Lower leg skin (tissue), 3 donors: ENCODE measurements around the gene EIF1AD.

Source experiments
- CTCF ChIP-seq, 3 donors: fragments of 450-650 bp; IDR thresholded peaks; one replicate each; pipeline ENCODE4 v1.5.1; 2016; ENCODE audit warnings: antibody characterized with exemption in 3 of 3, mild to moderate bottlenecking in 3 of 3, moderate library complexity in 2 of 3
- POLR2A ChIP-seq, 2 donors: fragments of 450-650 bp; IDR thresholded peaks; one replicate each; pipeline ENCODE4 v1.6.1; 2016 to 2017; ENCODE audit warnings: antibody characterized with exemption in 2 of 2, mild to moderate bottlenecking in 1 of 2, moderate library complexity in 1 of 2

- no peak for TF ChIP-seq CTCF (IDR thresholded peaks at IDR 0.05)
- TF ChIP-seq POLR2A (IDR thresholded peaks at IDR 0.05) = no peak
Measured at GRCh38 chr11:66006891-66007176, 4.9 kb upstream of the EIF1AD start.
